Measurements from ENCODE around the gene ARHGAP23. TPM values are rescaled to one million over a fixed set of nuclear protein-coding genes. Genes with fewer than 3 reads are reported as not detected.
A peak's percentile ranks its signal among the peaks of the same experiment; 100 is the strongest.
"Not testable (repeated sequence)": the region's sequence is repeated elsewhere in the genome, so short reads cannot be mapped to it uniquely, and the experiment has no call there.

The ARHGAP23 gene
- total RNA-seq, 1 donor from 2014 or later: 68.6 TPM

DNA sequence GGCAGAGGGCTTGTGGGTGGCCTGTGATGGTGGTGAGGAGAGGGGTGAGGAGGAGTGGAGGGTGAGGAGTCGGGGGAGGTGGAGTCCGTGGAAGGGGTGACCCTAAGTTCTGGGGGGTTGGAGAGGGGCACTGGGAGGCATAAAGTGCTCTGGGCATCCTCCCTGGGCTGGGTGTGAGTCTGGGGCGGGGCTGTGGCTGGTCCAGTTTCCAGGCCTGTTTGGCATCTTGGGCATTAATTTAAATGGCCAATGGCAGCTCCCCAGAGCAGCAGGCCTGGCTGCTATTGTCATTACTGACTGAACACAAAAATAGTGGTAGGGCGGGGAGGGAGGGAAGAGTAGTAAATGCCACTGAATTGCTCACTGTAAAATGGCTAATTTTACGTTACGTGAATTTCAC is 7.7 kb upstream of the ARHGAP23 start:
- DNase-seq (ENCODE audit: low read depth): peak; percentile 61

DNA sequence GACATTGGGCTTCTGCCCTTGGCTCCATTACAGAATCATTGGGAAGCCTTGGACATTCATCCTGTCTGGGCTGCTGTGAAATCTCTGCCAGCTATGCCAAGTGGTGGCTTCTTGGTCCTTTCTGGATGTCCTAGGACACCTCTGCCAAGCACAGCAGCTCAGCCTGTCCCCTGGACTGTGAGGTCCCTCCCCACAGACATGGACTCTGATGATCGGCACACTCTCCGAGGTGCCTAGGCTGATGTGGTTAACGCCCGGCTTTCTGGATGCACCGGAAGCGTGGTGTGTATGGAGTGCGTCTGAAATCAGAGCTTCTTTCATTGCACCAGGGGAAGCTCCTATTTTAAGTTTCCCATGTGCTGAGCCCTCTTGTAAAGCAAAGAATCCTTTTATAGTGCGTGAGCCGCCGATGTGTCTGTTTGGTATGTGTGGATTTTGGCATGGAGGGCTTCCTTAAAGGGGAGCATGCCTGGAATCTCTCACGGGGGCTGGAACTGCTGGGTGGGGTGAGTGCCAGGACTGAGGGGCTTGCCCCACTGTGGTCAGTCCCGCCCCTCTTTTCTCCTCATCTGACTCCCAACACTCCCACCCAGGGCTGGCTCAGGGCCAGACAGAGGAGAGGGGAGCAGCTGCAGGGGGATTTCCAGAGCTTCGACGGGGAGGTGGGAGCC is 7.0 kb upstream of the ARHGAP23 start:
- peak; percentile 80 for DNase-seq (ENCODE audit: low read depth)

DNA sequence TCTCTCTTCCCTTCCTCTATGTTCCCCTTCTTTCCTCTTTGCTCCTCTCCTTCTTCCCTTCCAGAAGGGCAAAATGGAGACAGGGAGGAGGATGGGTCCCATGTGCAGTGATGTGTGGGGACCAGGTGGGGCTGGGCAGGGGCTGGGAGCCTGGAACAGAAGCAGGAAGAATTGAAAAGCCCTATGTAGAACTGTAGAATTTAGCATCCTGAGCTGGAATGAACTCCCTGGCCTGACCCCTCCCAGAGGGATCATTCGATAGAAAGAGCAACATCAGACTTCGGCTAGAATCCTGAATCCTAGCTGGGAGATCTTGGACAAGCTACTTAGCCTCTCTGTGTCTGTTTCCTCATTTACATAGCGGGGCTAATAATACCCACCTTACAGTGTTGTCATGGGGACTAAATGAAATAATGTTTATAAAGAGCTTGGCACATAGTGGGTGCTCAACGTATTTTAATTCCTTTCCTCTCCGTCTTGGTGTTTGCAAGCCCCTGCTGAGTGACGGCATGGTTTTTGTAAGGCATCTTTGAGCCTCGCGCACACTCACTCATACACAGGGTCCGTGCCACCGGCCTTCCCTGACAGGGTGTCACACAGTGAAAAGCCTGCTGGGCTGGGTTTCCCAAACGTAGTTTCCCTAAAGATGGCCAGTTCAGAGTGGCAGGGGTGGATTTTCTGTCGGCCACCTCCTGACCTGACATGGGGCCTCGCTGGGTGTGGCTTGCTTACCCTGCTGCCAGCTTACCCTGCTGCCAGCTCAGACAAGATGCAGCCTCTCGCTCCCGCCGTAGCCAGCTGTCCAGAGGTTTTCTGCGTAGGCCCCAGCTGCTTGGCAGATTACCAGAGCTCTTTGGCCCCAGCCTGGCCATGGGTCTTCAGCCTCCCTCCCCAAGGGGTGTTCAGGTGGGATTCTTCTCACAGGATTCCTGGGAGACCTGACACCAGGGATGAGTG is 6.1 kb upstream of the ARHGAP23 start:
- peak; percentile 46 for DNase-seq (ENCODE audit: low read depth)

DNA sequence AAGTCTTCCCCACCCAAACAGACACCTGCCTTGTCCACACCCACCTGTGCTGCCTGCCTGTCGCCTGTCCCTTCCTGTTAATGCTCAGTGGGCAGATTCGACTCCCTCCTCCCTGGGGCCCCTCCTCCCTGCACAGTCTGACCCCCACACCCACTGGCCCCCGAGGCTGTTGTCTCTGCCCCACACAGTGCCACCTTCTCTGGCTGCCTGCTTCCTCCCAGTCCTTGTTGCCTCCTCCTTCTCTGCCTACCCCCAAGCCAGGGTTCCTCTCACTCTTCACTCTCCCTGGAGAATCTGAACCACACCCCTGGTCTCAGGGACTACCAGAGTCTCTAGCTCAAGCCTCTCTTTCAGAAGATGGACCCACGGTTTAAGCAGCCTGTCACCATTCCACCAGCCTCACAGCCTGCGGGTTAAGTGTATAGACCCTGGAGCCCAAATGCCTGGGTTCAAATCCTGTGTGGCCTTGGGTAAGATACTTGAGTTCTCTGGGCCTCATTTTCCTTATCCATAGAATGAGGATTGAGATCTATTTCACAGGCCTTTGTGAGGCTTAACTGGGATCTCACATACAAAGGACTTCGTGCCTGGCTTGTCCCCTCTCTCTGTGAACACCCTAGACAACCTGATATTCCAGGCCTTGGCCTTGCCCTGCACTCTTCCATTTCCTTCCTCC is 3.8 kb upstream of the ARHGAP23 start:
- DNase-seq (ENCODE audit: low read depth): no peak

DNA sequence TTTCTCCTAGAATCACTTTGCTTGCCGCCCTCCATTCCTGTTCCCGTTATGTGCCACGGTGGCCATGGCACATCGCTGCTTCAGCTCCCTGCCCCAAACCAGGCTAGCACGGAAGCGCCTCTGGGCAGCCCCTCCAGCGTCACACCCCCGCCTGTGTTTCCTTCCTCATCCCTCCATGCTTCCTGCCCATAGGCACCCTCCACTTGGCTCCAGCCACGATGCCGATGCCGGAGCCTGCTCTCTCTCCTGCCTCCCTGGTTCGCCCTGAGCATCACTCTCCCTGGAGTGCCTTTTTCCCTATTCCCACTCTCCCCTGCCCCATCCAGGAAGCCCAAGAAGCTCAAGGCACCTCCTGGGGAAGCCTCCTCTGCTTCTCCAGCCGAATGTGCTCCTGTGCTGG is 3.2 kb upstream of the ARHGAP23 start:
- no peak for DNase-seq (ENCODE audit: low read depth)

DNA sequence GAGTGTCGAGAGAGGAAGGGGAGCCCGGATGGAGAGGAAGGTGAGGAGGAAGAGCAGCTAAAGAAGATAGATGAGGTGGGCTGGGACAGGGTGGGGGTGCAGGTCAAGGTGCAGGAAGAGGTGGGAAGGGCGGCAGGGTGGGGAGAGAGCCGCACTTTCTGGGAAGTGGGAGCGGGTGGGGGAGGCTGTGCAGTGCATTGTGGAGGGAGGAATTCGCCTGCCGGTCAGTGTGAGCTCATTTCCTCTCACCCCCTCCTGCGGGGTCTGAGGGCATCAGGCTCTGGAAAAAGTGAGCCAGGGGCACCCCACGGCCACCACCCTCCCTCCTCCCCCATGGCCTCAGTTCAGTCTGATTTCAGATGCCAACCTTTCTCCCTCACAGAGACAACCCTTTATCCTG is 2.5 kb upstream of the ARHGAP23 start:
- DNase-seq (ENCODE audit: low read depth): no peak

DNA sequence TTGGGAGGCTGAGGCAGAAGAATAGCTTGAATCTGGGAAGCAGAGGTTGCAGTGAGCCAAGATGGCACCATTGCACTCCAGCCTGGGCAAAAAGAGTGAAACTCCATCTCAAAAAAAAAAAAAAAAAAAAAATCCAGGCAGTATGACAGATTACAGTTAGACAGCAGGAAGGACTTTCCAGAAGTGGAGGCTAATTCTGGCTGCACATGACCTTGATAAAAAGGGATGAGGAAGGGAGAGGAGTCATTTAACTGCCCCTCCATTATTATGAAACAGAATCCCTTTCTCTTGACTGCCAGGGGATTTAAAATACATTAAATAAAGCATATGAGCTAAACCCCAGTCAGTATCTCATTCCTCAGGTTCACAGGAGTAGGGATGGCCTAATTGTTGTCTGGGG is 1.8 kb upstream of the ARHGAP23 start:
- no peak for DNase-seq (ENCODE audit: low read depth)

DNA sequence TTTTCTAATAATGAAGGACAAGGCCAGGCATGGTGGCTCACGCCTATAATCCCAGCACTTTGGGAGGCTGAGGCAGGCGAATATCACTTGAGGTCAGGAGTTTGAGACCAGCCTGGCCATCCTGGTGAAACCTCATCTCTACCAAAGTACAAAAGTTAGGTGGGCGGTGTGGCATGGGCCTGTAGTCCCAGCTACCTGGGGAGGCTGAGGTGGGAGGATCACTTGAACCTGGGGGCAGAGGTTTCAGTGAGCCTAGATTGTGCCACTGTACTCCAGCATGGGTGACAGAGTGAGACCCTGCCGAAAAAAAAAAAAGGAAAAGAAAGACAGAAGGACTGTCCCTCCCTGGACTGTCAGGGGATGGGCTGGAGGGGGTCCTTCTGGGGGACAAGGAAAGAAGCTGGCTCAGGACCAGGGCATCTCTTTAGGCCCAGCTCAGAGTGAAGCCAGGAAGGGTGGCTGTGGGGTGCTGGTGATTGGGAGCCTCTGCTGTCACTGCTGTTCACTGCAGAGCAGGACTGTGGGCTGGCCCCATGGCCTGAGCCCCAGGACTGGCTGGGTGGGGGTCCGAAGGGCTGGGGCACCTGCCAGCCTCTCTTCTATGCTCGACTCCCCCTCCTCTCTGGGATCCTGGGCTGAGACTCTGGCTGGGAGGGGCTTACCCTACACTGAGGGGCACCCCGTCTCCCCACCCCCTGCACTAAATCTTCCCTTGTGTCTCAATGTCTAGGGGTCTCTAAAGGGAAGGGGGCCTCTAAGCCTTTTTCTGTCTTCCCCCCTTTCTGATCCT is 909 bp upstream of the ARHGAP23 start:
- no peak for DNase-seq (ENCODE audit: low read depth)

DNA sequence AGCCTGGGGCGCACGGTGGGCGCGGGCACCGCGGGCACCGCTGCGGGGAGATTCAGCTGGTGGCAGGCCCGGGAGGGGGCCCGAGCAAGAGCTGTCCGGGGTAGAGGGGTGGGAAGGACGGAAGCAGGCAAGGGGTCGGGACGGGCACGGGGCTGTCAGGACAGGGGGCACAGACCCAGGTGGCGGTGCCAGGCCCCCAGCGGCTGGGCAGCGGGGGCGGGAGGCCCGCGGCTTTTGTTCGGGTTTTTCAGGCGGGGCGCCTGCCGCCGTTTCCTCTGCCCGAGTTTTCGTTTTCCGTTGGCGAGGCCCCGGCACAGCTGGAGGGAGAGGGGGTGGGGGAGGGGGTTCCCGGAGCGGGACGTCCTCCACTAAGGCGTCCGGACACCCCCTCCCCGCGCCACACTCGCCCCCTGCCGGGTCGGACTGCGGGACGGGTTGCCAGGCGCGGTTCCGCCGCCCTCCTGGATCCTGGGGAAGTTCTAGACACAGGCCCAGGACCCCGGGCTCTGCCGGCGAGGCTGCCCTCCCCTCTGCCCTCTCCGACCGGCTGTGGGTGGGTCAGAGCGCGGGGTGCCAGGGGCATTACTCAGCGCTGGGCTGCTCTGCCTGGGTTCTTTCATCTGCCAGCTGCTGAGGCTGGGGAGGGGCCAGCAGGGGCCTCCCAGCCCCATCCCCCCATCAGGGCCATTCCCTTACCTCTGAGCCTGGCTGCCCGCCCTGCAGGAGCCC is 543 bp downstream of the ARHGAP23 start:
- DNase-seq (ENCODE audit: low read depth): peak; percentile 89

DNA sequence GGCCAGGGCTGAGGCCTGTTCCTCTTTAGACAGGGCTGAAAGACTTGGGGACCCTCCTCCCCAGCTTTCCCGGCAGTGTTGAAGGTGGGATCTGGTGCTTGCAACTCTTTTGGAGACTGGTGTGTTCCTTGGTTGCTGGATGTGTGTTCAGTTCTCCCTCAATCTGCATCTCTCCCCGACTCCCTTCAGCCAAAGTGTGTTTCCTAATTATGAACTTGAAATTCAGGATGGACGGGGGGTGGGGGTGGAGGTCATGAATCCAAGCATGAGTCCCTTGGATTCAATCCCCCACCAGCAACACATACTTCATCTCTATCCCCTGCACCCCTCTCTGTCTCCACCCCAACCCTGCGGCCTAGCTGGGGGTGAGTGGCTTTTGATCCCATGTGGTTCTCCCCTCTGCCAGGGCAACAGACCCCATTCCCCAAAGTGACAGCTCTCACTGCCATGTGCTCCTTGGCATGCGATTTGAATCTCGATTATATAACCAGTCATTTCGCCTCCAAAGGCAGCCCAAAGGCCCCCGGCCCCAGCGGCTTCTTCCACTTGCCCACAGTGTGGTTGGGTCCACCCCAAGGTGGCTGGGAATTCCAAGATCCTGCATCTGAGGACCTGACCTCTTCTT is 1.3 kb downstream of the ARHGAP23 start:
- DNase-seq (ENCODE audit: low read depth): no peak

DNA sequence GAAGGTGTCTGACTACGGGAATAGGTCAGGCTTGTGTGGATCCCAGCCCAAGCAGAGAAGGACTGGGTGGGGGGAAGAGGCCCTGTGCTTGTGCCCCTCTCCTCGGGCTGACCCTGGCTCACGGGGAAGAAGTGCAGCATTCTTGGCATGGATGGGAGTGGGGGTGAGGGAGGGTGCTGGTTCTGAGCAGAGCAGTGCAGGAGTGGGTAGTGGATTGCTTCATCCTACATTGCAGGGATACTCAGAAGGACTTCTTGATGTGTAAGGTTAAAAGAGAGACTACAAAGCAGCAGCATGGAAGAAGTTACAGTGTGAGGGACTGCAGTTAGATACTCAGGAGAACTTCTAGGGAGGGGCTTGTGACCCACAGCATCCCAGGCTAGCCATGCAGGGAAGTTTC is 2.1 kb downstream of the ARHGAP23 start:
- no peak for DNase-seq (ENCODE audit: low read depth)

DNA sequence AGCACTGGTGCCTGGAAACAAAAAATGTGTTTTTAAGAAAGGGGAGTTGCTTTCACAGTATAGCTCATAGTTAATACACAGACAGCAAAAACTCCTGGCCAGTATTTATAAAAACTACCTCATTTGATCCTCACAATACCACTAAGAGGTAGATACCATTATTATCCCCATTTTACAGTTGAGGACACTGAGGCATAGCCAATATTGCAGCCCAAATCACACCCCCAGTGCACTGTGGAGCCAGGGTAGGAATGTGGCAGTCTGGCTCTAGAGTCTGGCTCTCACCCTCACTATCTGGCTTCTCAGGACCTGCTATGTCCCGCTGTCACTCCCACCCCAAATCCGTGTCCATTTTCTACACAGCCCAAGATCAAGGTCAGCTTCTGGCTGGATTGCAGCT is 2.6 kb downstream of the ARHGAP23 start:
- no peak for DNase-seq (ENCODE audit: low read depth)

DNA sequence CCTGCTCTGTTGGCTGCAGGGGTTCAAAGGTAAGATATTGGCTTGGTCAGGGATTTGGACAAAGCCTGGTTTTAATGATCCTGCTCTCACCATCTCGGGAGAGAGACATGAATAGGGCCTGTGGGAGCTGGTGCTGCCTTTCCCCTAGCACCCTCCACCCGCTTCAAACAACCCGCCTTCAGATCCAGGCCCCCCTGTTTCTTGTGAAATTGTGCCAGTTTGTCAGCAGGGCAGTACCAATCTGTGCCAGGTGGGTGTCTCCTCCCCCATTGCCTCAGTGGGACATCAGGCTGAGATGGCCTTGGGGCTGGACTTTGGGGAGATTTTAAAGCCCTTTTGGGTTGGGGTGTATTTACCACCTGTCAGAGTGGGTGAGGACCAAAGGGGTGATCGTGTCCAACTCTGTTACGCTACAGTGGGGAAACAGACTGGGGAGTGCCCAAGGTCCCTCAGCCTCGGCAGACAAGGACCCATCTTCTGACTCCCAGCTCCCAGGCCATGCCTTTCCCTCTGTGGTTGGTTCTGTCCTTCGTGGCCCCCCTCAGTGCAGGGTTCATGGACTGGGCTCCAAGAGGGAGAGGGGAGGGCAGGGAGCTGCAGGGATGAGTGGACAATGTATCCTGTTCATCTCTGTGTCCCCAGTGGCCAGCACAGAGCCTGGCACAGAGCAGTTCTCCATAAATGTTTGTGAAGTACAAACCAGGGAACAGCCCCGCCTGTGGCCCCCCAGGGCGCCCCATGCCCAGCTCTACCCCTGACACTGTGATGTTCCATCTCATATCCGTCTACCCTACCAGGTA is 3.3 kb downstream of the ARHGAP23 start:
- DNase-seq (ENCODE audit: low read depth): no peak

DNA sequence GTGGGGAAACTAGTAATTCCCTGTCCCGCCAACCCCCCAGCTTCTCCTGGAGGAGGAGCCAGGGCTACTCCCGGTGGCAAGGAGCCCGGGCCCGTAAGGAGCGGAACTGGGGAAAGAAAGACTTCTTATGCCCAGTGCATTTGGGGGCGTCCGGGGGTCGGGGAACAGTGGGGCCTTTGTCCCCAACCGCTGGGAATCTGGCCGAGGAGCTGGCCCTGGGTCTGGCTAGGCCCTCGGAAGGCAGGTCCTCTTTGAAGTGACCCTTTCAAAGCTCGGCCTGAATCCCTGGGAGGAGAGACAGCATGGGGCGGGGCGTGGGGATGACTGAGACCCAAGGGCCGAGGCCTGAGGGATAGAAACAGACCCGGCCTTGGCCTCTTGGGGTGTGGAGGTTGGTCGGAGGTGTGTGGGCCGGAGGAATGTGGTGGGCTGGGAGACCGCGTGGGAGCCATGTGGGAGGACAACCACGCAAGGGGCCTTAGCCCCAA is 6.0 kb downstream of the ARHGAP23 start:
- DNase-seq (ENCODE audit: low read depth): no peak

DNA sequence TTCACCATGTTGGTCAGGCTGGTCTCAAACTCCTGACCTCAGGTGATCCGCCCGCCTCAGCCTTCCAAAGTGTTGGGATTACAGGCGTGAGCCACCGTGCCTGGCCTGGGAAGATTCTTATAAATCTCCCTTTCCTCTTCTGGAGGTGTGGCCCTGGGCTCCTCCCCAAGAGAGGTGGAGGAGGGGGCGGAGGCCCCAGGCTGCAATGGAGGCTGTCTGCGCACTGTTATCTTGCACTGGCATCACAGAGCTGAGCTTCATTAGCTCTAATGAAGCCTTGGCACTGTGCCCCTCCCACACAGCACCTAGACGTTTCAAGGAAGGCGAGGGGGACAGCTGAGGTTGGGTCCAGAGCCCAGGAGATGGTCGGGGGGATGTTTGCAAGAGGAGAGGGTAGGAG is 7.5 kb downstream of the ARHGAP23 start:
- no peak for DNase-seq (ENCODE audit: low read depth)

DNA sequence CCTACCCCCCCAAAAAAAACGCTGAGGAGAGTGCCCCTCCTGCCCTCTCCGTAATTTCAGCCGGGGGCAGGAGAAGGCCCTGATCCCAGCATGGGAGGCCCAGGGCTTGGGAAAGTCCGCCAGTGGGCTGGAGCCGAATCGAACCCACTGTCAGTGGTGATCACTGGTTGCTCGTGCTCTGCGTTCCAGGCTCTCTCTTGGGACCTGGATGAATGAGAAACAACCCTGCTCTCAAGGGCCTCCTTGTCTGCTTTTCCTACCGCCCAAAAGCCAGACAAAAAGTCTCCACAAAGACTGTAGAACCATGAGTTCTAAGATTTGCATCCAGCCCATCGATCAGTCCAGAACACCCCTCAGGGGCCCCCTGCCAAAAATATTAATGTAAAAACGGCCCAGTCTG is 8.1 kb downstream of the ARHGAP23 start:
- no peak for DNase-seq (ENCODE audit: low read depth)

DNA sequence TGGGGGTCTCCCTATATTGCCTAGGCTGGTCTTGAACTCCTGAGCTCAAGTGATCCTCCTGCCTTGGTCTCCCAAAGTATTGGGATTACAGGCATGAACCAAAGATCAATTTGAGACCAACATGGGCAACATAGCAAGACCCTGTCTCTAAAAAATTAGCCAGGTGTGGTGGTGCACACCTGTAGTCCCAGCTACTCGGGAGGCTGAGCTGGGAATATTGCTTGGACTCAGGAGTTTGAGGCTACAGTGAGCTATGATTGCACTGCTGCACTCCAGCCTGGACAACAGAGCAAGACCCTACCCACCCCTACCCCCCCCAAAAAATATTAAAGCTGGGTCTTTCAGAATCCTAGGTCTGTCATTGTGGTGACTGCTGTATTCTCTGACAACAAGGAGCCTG is 9.0 kb downstream of the ARHGAP23 start:
- not testable (repeated sequence) for DNase-seq (ENCODE audit: low read depth)

DNA sequence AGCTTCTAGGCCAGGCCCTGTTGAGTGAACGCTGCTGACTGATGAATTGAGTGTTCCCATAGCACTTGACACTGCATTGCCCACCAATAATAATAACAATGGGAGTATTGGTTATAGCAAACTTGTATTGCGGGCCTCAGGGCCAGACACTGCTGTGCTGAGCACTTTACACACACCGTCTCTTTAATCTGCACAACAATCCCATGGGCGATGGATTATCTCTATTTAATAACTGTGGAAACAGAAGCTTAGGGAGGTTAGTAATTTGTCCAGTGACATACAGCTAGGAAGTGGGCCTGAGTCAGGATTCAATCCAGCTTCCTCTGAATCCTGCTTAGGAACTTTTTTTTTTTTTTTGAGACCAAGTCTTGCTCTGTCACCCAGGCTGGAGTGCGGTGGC is 11.2 kb downstream of the ARHGAP23 start:
- DNase-seq (ENCODE audit: low read depth): no peak
